Pons (tissue), 1 donor: ENCODE measurements around the gene RNF144B.
"Not testable (repeated sequence)": the region's sequence is repeated elsewhere in the genome, so short reads cannot be mapped to it uniquely, and the experiment has no call there.

Source experiments
- DNase-seq: peaks from one replicate; pipeline ENCODE4 v3.0.0-alpha.2; 2016; ENCODE audit warnings: low spot score

Gene RNF144B

DNA sequence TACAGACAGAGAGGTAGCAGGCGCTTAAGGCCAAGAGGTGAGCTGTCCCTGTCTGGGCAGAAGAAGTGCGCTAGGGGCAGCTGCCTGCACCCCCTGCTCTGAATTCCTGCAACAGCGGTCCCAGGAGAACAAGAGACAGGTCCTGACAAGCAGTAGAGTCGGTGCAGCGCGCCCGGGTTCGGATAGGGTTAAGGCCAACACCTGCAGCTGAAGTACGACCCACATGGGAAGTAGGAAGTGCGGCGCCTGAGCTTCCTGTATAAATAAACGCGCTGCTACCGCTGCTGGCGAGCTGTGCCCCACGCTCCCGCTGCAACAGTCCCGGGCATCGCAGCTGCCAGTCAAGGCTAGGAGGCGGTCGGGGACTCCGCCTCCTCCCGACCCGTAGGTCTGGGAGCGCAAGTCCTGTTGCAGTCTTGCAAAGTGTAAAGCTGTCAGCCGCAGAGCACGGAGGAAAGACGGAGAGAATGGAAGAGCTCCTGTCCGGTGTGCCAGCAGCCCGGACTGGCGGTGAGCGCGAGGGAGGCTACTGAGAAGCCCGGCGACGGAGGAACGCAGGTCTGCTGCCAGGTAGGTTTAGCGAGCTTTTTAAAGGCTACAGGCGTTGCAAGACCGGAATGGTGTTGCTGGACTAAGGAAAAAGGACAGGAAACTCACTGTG lies at the start of gene RNF144B:
Gene RNF144B, plus strand, starts transcription at position 290 of the 661 bp plus-strand sequence. CDS start 12,185 bp downstream, outside the sequence.
- DNase-seq = peak; percentile 72

DNA sequence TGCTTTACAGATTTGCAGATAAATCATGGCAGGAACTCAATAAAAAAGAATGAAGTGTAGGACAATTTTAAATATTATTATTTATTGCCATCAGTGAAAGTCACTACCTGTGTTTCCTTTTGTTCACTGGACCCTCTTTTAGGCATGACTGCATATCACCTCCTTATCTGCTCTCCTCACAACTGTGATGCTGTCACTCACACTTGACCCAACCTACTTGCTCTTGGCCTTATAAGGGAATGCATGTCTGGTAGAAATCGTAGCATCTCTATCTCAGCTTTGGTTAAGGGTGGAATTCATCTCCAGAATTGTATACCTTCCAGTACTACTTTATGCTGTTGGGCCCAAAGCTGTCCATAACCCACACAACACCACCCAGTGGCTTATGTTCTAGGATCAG lies 47.6 kb upstream of the RNF144B start:
- no peak for DNase-seq

DNA sequence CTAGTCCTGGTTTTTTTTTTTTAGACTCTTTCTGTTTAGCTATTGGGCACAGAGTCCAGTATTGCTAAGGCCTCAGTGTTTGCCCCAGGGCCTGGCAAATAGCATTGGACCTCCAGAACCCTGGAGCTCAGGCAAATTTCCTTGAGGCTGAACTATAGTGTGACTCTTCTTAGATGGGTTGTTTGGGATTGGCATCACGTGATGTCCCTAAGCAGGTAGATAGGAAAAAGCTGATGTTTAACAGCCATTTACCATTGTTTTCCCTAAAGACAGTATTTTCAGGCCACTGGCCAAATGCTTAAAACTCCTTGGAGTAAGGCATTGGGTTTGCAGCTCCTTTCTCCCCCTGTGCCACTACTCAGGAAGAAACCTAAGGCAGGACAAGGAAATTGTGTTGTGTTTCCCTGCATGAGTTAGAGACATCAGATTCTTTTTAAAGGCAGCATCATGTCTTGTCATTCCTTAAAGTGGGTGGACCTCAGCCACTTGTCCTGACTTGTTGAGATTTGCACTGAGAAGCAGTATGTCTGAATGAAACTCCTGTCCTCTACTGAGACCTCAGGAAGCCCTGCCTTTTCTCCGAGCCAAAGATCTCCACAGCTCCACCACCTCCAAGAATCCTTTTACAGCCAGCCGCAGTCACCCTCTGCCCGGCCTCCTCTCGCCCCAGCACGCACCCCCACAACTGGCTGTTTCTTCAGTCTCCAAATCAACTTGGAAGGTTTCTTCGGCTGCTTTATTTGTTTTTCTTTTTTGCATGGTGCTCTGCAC lies 46.2 kb upstream of the RNF144B start:
- no peak for DNase-seq

DNA sequence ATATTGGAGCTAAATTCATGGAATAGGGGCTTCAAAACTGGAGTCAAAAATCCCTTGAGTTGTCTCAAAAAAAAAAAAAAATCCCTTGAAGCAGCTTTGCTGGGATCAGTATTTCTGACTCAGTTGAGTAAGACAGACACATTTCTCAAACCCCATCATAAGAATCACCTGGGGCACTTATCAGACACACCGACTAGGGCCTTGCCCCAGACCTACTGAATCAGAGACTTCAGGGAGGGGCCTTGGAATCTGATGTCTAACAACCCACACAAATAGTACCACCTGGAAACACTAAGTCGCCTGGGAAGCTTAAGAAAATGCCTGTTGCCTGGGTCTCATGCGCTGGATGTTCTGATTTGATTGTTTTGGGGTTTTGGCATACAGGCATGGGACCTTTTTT lies 44.9 kb upstream of the RNF144B start:
- DNase-seq = no peak

DNA sequence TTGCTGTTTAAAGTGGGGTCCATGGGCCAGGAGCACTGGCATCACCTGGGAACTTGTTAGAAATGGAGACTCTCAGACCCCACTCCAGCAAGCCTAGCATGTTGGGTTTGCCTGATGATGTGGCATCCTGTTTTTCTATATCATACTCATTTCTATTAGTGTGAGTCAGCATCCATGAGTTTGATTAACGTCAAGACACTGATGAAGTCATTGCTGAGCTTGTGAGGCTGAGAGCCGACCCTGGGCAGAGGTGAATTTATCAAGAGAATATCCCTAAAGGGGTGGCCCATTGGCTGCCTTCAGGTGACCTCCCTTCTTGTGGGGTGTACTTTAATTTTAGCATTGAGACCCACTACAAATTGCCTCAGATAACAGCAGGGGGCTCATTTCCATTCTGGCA lies 43.4 kb upstream of the RNF144B start:
- no peak for DNase-seq

DNA sequence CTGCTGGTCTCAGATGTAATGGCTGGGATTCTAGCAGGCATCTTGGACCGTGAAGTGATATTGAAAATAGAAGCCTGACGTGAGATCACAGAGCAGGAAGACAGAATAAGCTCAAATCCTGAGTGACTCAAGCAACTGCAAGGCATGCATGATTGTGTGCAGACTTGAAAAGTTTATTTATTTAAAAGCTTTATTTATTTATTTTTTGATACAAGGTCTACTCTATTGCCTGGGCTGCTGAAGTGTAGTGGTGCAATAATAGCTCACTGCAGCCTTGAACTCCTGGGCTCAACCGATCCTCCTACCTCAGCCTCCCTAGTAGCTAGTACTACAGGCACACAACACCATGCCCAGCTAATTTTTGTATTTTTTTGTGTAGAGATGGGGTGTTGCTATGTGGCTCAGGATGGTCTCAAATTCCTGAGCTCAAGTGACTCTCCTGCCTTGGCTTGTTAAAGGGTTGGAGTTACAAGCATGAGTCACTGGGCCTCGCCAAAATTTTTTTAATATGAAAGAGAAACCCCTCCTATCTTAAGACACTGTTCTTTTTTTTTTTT lies 40.1 kb upstream of the RNF144B start:
- no peak for DNase-seq

DNA sequence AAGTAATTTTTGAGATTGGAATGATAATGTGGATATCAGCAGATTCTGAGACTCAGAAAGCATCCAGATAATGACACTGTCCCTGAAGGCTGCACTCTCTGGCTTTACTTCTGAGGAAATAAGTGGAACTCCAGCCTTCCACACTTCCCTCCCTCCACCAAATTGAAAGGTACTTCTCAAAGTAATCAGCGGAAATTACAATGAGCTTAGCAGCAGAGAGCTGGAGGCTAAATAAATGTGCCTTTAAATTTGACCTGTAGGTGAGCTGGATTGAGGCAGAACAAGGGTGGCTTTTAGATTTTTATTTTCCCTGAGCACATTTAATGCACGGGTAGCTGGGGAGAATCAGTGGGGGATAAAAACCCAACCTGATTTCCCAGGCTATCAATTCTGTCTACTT lies 39.3 kb upstream of the RNF144B start:
- no peak for DNase-seq

DNA sequence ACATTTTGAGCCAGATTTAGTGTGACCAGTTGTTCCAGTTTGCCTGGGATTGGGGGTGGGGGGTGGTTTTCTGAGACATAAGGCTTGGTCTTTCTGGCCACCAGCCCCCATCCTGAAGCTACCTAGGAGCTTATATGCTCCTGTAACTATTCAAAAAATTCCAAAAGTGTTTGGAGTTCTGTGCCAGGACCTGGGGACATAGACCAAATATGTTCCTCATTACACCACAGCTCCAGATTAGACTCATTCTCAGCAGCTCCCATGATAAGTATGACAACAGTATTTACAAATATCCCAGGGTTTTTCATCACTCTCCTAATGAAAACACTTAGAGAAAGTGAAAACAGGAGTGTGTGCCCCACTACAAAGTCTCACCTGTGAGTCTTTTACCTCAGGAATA lies 37.8 kb upstream of the RNF144B start:
- DNase-seq = no peak

DNA sequence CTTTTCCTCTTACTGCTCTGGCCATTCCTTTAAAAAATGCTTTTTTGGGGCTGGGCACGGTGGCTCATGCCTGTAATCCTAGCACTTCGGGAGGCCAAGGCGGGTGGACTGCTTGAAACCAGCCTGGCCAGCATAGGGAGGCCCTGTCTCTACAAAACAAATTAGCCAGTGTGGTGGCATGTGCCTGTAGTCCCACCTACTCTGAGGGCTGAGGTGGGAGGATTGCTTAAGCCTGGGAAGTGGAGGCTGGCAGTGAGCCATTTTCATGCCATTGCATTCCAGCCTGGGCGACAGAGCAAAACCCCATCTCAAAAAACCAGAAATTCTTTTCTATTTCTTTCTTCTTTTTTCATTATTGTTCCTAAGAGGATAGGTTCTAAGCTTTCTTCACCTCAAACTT lies 36.9 kb upstream of the RNF144B start:
- no peak for DNase-seq

DNA sequence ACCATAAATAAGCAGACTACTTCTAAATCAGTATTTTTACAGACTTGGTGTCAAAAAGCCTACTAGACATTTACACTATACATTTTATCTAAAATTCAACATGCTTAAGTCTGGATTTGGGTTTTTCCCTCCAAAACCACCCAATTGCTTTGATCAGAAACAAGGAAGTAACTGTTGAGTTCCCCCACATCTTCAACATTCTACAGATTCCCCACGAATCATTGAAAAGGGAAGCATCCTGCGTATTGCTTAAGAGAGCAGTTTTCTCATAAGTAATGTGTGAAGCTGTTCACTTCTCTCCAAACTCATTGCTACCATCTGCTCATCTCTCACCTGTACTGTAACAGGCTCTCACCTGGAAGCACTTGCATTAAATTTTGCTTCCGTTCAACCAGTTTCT lies 36.4 kb upstream of the RNF144B start:
- DNase-seq = peak; percentile 72

DNA sequence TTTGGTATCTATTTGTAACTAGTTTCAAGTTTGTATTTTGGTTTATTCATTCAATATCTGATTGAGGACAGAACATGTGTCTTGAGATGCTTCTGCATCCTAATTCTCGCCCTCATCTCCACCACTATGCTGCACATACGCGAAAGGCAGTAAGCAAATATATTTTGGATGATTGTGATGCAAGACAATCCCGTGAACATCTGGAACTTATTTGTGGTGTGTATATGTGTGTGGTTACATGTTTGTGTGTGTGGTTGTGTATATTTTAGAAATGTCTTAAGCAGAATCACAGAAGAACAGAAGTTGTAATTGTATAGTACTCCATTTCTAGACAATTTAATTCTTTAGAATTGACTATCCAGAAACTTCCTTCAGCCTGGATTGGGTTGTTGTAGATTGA lies 35.1 kb upstream of the RNF144B start:
- DNase-seq = no peak

DNA sequence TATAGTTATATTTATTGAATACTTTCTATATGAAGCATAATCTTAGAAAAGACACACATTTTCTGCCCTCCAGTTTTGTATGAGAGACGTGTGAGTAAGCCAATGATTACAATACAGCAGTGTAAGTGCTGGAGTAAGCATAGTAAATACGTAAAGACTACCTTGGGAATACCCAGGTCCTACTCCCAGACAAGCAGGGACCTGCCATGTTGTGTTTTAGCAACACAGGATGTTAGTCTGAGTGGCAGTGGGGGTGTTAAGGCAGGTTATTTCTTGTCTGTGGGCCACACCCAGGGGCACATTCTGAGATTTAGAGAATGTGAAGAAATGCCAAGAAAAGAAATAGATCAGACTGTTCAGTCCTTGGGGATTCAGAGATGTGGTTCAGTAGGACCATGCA lies 34.3 kb upstream of the RNF144B start:
- DNase-seq = no peak

DNA sequence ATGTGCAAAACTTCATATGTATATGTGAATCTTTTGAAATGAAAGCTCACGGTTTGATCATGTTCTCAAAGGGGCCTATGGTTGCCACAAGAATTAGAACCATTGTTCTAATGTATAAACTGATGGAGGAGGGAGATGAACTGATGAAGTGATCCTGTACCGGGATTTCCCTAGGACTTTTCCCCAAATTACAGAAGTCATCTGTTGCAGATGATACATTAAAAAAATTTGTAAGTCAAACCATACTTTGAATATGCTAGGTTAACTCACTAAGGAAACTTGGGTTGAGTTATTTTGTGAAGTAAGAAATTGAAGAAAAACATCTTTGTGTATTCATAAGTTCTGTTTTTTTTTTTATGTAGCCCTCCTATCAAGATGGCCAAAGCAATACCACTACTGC lies 33.9 kb upstream of the RNF144B start:
- no peak for DNase-seq

DNA sequence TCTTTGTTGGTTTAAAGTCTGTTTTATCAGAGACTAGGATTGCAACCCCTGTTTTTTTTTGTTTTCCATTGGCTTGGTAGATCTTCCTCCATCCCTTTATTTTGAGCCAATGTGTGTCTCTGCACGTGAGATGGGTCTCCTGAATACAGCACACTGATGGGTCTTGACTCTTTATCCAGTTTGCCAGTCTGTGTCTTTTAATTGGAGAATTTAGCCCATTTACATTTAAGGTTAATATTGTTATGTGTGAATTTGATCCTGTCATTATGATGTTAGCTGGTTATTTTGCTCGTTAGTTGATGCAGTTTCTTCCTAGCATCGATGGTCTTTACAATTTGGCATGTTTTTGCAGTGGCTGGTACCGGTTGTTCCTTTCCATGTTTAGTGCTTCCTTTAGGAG lies 29.6 kb upstream of the RNF144B start:
- not testable (repeated sequence) for DNase-seq

DNA sequence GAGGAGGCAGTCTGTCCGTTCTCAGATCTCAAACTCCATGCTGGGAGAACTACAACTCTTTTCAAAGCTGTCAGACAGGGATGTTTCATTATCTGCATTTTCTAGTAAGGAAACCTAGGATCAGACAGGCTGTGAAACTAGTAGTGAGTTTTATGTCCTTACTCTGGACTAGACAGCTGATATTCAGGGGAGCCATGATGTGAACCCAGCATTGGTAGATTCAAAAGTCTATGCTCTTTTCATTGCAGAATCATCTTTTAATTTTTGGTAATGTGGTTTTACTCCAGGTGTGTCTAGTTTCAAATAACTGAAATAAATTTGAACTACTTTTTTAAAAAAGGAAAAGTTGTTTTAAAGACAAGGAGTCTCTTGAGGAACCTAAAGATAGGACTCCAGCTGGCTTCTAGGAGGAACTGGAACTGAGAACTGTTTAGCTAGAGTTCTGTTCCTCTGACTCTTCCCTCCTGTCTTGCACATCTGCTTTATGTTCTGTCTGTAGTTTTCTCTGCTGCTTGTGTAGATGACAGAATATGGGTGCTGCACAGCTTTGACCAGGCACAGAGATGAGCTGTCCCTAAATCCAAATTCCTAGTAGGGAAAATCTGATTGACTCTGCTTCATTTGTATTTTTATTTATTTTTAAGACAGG lies 27.8 kb upstream of the RNF144B start:
- peak; percentile 59 for DNase-seq

DNA sequence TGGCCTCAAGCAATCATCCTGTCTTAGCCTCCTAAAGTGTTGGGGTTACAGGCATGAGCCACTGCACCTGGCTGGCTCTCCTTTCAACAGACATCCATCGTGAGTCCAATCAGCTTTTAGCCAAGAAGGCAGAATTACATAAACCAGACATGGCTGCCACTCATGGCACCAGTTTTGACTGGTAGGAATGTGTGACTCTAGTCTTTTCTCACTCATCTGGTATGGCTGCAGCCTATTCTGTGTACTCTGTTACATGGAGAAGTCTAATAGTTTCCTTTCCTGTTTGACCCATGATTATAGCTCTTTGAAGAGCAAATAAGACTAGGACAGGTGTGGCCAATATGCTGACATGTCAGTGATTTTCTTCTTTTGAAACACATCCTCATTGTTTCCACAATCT lies 27.0 kb upstream of the RNF144B start:
- no peak for DNase-seq

DNA sequence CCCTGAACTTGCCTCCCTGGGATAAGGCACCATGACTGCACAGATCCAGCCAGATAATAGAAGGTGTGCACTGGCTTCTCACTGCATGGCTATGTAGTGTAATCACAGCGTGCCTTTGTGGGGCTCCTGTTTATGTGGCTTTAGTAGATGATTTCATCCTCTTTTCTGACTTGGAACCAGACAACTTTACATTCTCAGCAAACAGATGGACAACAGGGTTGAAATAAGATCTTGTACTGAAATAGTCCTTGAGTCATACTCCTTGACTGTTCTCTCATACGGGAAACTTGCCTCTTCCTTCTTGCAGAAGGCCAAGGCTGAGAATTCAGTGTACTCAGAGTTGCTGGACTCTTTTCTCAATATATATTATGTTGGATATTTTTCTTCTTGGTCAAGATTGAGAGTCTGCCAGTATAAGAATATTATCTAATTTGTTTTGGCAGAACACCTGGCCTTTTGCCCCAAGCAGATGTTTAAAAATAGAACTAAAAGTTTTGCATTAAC lies 25.0 kb upstream of the RNF144B start:
- peak; percentile 22 for DNase-seq

DNA sequence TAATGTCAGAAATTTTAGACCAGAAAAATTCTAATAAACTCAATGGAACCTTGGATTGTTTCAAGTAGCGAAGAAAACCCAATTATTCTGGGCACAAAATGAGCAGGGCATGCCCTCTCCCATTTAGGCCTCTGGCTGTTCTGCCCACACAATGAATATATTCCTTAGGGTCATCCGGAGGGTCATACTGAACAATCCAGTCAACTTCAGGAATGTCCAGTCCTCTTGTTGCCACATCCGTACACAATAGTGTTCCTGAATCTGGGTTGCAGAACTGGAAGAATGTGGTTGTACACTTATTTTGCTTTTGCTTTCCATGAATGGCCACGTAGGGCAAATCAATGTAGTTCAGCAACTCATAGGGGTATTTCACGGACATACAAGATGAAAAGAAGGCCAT lies 23.4 kb upstream of the RNF144B start:
- no peak for DNase-seq

DNA sequence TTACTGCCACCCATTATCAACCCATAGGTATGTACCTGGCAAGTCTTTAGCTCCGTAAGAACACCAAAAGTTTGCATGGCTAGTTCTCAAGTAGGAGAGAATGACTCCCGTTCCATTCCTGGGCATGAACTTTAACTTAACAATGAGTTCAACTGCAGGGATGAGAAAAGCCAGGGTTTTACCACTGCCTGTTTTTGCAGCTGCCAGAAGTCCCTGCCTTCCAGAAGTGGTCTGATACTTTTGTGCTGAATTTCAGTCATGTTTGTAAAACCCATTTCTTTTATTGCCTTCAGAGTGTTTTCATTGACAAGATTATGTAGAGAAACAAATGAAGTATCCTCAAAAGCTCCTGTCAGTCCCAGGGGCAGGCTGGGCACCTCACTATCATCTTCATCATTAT lies 22.6 kb upstream of the RNF144B start:
- not testable (repeated sequence) for DNase-seq

DNA sequence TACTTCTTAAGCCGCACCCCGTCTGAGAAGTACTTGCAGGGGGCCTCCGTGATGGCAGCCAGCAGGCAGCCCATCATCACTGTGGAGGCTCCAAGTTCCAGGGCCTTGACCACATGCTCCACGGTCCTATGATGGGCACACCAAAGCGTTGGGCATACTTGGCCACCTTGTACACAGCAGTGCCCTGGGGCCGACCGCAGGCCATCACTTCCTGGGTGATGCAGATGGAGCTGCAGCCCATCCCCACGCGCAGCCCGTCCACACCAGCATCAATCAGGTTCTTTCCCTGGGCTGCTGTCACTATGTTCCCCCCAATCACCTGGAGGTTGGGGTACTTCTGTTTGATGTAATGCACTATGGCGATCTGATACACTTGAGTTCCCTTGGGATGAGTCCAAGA lies 19.8 kb upstream of the RNF144B start:
- DNase-seq = no peak

DNA sequence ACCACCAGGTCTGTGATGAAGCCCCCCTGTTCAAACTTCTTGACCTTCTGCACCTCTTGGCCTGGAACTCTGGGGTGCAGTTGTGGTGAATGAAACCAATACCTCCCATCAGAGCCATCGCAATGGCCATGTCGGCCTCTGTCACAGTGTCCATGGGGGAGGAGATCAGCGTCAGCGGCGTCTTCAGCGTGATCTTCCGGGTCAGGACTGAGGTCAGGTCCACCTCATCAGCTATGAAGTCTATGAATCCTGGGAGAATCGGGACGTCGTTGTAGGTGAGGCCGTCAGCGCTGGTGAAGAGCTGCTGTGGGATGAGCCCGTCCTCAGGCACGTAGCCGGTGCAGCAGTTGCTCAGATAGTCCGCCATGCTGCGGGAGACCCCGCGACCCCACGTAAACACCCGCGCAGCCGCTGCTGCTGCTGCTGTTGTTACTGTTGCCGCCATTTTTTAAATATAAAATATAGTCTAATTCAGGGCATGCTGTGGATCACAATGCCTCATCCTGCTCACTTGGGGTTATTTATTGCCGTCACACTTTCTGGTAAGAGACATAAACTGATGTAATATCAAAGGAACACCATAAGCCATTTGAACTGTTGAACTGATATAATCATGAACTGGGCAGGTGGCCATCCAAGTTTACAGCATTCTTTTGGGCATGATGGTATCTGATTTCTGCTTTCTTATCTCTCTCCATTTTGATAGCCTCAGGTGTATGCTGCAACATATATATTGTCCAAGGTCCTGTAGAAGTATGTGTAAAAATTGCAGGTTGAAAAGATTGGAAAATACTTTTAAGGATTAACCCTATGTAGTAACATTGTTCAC lies 18.7 kb upstream of the RNF144B start:
- DNase-seq = no peak

DNA sequence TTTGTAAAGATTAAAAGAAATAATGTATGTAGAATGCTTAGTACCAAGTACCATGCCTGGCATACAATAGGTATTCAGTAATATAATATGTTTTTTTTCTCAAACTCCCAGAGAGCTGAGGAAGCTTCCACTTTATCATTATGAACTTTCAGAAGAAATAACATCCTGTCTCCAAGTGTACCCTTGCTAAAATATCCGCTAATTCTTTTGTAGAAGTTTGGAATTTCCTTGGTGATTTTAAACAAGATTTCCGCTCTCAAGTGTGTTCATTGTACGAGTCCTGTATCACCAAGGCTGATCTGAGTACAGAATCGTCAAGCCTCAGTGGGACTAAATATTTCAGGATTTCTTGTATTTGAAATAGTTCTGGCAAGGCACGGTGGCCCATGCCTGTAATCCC lies 16.1 kb upstream of the RNF144B start:
- no peak for DNase-seq
